NCI-H1105 (cell line): ENCODE data around the gene TAC4.

ENCODE experiments used
- DNase-seq: peaks from one replicate; lab custom pipeline; 2025; lab: John Stamatoyannopoulos, UW

Gene TAC4

GRCh38 chr17:49848019-49848473 lies at the start of gene TAC4:
Gene TAC4, minus strand, starts transcription at chr17:49848069. Its CDS starts 52 bp downstream, at chr17:49848017.
- DNase-seq = no peak

DNA sequence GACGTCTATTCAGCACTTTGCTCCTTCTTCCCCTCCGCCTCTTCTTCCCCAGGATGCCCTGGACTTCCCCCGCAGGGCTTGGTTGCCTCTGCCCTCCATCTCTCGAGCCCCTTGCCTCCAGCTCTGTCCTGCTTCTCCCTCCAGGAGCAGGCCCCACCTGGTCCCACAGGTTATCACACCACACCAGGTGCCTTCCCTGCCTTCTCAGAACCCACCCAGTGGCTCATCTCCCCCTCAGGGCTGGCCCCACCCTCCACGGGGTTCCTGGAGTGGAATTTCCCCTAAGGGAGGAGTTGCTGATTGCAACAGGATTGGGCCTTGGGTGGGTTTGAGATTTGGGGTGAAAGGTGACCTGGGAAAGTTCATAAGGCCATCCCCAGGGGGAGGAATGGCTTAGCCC lies 49.0 kb upstream of the TAC4 start:
- no peak for DNase-seq

DNA sequence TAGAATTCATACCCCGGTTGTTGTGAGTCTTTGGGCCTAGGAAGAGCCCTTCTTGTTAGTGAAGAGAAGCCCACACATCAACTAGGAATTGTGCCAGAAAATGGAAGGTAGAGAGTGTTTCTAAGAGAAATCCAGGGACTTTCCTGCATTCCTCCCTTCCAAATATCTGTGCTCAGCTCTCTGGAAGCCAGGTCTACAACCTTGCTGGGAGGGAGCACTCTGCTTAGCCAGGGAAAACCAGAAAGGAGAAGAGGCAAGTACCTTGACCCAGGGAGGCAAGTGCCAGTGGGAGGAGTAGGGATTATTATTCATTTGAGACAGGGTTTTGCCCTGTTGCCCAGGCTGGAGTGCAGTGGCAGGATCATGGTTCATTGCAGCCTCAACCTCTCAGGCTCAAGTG lies 48.4 kb upstream of the TAC4 start:
- no peak for DNase-seq

GRCh38 chr17:49895812-49896211 lies 47.9 kb upstream of the TAC4 start:
- no peak for DNase-seq

DNA sequence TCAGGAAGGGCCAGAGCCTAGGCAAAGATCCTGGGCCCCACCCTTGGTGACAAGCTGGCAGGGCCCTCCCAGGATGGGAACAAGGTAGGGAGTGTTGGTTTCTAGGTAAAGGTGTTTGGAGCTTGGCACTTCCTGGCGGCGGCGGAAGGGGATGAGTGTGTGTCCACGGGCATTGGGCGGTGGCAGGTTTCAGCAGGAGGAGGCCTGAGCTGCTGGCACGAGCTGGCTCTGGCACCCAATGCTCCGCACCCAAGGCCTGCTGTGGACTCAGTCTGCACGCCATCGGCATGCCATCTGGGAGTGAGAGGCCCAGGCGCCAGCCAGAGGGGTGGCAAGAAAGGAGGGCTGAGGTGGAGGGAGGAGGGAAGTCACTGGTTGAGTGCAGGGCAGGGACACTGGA lies 46.9 kb upstream of the TAC4 start:
- no peak for DNase-seq

DNA sequence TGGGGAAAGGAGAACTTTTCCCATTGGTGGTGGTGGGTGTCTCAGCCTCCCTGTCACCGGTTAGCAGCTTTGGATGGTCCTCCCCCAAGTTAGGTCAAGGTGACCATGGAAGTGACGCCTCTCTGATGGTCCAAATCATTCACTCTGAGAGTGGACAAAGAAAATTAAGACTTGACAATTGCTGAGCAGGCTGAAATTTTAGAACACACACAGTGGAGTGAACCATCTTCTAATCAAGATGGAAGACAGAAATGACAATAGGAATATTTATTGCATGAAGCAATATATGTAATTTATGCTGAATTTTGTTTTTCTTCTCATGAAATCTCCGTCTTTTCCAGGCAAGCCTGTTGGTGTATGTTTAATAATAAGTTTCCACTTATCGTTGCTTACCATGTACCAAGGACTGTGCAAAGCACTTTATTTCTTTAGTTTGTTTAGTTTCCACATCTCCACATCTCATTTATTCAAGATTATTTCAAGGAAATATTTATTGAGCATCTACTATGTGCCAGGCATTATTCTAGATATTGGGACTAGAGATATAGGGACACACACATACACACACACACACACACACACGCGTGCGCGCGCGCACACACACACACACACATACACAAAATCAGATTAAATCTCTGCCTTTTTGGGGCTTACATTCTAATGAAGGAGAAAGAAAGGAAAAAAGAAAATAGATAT lies 44.0 kb upstream of the TAC4 start:
- no peak for DNase-seq

GRCh38 chr17:49891271-49891670 lies 43.4 kb upstream of the TAC4 start:
- no peak for DNase-seq

DNA sequence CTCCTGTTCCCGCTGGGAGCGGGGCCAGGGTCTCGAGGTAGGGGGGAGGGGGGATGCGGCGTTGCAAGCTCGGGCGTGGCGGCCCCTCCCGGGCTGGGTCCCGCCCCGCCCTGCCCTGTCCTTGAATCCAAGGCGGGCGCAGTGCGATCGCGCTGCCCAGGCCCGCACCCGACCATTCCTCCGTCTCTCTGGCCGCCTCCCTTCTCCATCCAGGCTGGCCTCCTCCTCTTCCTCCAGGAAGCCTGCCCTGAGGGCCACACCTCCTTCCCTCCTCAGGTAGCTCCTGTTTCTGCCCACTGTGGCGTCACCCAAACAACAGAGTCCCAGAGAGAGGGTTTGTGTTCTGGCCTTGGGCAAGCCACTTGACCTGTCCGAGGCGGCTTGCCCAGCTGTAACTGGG lies 43.0 kb upstream of the TAC4 start:
- no peak for DNase-seq

- DNase-seq = no peak
Measured at GRCh38 chr17:49890077-49890821, 42.4 kb upstream of the TAC4 start.

DNA sequence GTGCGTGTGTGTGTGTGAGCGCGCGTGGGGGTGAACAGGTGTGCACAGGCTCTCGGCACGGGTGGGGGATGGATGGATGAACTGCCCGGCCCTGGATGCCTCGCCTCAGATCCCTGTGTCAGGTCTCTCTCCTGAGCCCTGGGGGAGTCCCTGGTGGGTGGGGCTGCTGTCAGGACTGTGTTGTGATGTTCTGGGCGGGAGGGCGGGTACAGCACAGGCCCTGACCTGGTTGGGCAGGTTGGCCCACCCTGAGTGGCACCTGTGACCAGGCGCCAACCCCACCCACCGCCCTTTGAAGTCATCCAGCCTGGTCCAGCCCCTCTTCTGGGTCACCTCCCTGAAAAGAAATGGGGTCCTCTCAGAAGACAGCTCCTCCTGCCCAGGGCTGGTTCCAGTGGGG lies 41.6 kb upstream of the TAC4 start:
- DNase-seq = no peak

GRCh38 chr17:49887744-49888360 lies 40.0 kb upstream of the TAC4 start:
- DNase-seq = no peak

GRCh38 chr17:49887086-49887743 lies 39.3 kb upstream of the TAC4 start:
- no peak for DNase-seq

- no peak for DNase-seq
Measured at GRCh38 chr17:49886036-49886435, 38.2 kb upstream of the TAC4 start.

GRCh38 chr17:49882434-49882833 lies 34.6 kb upstream of the TAC4 start:
- DNase-seq = no peak

- DNase-seq = no peak
Measured at GRCh38 chr17:49881054-49881402, 33.2 kb upstream of the TAC4 start.

DNA sequence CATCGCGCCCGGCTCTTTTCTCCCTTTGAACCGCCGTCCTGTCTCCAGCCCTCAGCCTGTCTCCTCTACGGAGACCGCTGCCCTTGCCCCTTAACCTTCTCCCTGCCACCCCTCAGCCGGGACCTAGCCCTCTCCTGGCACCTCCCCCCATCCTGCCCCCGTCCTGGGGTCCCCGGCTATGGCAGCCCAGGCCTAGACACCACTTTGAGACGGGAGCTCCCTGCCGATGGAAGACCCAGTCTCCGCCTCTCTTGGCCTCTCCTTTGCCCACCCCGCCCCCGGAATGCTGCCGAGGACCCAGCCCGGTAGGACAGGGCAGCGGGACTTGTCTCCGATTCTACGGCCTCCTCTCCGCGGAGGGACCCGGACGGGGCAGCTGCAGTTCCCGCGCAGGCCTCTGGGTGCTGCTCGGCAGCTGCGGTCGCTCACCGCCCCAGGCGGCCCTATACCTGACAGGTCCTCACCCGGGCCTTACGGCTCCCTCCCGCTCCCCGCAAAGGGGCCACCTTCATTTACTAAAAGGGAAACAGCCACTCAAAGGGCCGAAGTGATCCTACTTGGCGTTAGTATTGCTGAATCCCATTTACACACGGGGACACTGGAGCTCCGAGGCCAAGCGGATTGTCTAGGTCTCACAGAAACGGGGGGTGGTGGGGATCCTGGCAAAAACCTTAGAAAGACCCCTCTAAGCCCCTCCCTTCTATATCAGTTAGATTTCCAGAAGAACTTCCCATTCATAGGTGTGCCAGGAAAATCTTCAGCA lies 32.6 kb upstream of the TAC4 start:
- DNase-seq = peak; percentile 47

DNA sequence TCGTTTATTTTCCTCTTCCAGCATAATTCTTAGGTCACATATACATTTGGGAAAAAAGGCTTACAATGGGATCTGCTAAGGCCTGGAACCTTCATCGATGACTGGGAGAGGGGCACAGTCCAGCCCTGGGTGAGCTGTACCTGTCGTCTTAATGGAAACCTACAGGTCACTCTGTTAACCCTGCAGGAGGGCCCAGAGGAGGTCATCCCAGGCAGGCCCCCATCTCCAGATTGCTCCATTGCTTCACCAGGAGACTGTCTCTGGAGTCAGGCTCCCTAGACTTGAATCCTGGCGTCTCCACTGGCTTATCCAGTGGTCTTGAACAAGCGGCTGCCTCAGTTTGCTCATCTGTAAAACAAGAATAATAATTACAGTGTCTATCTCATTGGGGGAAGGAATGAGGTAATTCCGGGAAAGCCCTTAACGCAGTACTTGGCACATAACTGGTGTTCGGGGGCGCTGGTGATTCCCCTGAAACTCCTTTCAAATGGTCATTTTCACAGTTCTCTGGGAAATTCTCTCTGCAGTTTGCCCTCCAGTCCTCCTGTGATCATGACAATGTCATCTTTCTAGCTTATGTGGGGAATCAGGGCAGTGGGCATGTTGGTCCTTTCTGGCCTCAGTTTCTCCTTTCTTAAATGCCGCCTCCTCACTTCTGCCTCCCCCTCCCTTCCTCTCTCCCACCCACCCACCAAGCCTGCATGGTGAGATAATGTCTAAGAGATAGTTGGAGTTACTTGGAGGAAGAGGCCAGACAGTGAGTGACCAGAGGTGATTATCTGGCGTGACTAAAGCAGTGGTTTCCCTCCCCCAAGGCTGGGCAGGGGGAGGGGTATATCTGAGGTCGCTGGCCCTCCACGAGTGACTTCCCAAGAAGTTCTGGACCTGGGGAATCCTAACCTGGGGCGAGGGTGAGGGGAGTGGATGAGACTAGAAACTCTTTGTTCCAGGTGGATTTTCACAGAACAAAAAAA lies 31.3 kb upstream of the TAC4 start:
- no peak for DNase-seq

DNA sequence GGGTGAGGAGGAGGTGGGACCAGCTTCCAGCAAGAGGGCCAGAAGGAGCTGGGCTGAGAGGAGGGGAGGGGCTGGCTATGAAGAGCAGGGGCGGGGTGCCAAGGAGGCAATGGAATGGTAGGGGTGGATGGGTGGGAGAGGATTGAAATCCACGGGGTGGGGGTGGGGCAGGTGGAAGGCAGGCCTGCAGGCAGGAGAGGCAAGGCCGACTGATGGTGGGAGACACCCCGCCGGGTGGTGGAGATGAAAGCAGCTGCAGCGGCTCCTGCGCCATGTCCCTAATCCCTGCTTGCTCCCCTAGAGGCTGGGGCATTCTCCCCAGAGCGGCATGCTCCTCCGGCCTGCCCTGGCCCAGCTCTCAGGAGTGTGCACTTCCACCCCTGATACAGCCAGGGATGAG lies 27.8 kb upstream of the TAC4 start:
- no peak for DNase-seq

DNA sequence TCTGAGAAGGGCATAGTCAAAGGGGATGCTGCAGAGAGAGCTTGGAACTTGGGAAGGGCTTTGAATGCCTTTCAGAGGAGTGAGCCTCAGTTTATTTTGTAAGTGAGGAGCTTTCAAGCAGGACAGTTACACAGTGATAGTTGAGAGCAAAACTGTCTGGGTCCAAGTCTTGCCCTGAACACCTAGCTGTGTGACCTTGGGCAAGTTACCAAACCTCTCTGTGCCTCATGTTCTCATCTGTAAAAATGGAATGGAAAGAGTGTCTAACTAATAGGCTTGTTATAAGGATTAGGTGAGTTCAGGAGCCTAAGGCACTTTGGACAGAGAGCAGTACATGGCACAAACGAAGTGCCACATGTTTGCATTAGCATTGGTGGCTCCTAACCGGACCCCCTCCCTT lies 27.0 kb upstream of the TAC4 start:
- DNase-seq = no peak

DNA sequence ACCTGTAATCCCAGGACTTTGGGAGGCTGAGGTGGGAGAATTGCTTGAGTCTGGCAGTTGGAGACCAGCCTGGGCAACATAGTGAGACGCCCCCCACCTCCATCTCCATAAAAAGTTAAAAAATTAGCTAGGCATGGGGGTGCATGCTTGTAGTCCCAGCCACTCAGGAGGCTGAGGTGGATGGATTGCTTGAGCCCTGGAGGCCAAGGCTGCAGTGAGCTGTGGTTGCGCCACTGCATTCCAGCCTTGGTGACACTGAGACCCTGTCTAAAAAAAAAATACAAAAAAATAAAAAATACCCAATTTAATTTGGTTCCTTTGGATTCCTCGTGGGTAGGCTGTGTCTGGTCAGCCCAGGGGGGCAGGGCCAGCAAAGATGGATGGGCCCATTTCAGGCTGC lies 26.1 kb upstream of the TAC4 start:
- no peak for DNase-seq

DNA sequence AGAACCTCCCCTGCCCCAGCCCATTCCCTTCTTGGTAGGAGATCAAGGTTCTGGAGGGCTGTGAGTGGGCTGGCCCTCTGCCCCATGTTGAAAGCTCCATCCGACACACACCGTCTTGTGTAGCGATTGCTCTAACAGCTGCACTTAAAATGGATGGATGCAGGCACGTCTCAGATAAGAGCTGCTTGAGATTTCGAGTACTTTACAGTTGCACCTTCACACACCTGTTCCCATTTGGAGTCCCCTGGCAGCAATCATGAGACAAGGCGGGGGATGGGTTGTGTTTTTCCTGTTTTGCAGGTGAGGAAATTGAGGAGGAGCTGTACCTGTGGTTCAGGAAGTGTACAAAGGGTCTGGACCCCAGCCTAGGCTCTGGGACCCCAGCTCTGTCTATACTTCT lies 25.6 kb upstream of the TAC4 start:
- DNase-seq = peak; percentile 83
